Ascending aorta (tissue), 2 donors: Measurements from ENCODE around the gene WDR45. TPM values are rescaled to one million over a fixed set of nuclear protein-coding genes. Genes with fewer than 3 reads are reported as not detected.
A peak's percentile ranks its signal among the peaks of the same experiment; 100 is the strongest.
"Not testable (repeated sequence)": the region's sequence is repeated elsewhere in the genome, so short reads cannot be mapped to it uniquely, and the experiment has no call there.

Experiments used
- DNase-seq, 2 donors: peaks; one replicate each; pipeline ENCODE4 v3.0.0-alpha.2; 2019; ENCODE audit warnings: low spot score in 2 of 2
- H3K27ac ChIP-seq, 2 donors: fragments of 200-600 bp; sonication (generic); one replicate each; pipeline ENCODE4 v1.5.1; 2016 to 2017; ENCODE audit warnings: mild to moderate bottlenecking in 1 of 2
- H3K27me3 ChIP-seq: fragments of 200-600 bp; sonication (generic); one replicate; pipeline ENCODE4 v1.5.1; 2017
- H3K36me3 ChIP-seq, 2 donors: fragments of 200-600 bp; sonication (generic); one replicate each; pipeline ENCODE4 v1.5.1; 2016
- H3K4me1 ChIP-seq, 2 donors: fragments of 200-600 bp; sonication (generic); one replicate each; pipeline ENCODE4 v1.5.1; 2016 to 2017; ENCODE audit warnings: mild to moderate bottlenecking in 1 of 2
- H3K4me3 ChIP-seq, 2 donors: fragments of 200-600 bp; sonication (generic); one replicate each; pipeline ENCODE4 v1.5.1; 2016 to 2017; ENCODE audit warnings: mild to moderate bottlenecking in 1 of 2
- H3K9me3 ChIP-seq, 2 donors: fragments of 200-600 bp; sonication (generic); one replicate each; pipeline ENCODE4 v1.5.1; 2016
- intact Hi-C: fragments of 100-400 bp; cut with DNase I; formaldehyde crosslinking; loops from one replicate; pipeline ENCODE4 v1.15.1; 2023
- total RNA-seq: library from RNA; depleted of rRNA; stranded (reverse); fragments of >200 nt; gene quantifications from one replicate; pipeline ENCODE4 v1.1.0, GENCODE V29; 2016
- TF ChIP-seq, protein P1 (sequence below), 3 experiments: fragments of 200-600 bp in 2 of 3; fragments of 450-650 bp in 1 of 3; sonication (generic) in 2 of 3; IDR thresholded peaks; one replicate each; pipeline ENCODE4 v1.5.1; 2016 to 2019; ENCODE audit warnings: antibody characterized with exemption in 3 of 3, mild to moderate bottlenecking in 1 of 3, moderate library complexity in 1 of 3

The WDR45 gene
- total RNA-seq = 169 TPM

DNA sequence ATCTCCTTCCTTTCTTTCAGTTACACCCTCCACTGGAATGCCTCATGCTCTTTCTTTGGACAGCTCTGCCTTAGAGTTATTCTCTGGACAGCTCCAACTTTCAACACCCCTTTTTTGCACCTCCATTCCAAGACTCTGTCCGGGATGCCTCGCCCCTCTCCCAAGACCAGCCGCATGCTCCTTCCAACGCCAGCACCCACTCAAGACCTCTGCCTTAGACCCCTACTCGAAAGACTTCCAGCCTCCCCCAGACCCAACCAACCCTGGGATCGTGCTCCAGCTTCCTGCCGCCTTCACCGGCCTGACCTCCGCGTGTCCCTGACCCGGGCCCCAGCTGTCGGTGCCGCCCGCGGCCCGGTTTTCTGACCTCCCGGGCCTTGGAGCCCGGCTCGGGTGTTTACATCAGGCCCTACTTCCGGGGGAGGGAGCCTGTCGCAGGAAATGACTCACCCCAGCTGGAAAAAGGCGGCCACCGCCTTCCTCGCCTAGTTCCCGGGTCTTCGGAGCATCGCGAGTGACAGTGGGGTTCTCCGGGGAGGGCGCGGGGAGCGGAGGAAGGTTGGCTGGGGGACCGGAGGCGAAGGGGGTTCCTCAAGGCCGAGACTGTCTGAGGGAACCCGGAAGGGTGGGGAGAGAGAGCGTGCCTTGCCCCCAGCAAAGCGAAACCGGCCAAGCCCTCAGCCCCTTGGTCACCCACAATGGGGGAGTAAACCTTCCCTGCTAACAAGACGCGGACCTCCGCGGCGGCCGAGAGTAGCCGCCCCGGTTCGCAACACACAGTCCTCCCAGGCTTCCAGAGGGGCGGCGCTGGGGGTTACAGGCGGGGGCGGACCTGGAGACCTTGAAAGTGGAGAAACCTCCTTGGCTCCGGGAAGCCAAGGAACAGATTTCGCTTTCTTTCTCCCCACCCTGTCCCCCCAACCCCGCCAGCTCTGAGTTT lies at the start of gene WDR45:
Gene WDR45 (minus strand): TSS at position 399 of the 940 bp plus-strand sequence. CDS start 1,792 bp downstream, outside the sequence.
- H3K9me3 ChIP-seq = no peaks in the 10 kb centered on the region
- intact Hi-C loops = loop anchor here (1.0 kb wide), 2 partner anchors 22 to 39 kb away; no protein-coding TSS in a partner anchor
- H3K4me1 ChIP-seq = peaks cover 0 to 2% of the 10 kb centered on the region in 2 donors
- H3K4me3 ChIP-seq = peak within 1 kb of the TSS; percentile 64 to 78
- DNase-seq = peak in 1 of 2 donors; percentile 88
- H3K27me3 ChIP-seq = no peaks in the 10 kb centered on the region
- peaks cover 6 to 13% of the 10 kb centered on the region in 2 donors for H3K36me3 ChIP-seq
- H3K27ac ChIP-seq = peak within 1 kb of the TSS; percentile 92 to 95
- TF ChIP-seq, protein P1, sequence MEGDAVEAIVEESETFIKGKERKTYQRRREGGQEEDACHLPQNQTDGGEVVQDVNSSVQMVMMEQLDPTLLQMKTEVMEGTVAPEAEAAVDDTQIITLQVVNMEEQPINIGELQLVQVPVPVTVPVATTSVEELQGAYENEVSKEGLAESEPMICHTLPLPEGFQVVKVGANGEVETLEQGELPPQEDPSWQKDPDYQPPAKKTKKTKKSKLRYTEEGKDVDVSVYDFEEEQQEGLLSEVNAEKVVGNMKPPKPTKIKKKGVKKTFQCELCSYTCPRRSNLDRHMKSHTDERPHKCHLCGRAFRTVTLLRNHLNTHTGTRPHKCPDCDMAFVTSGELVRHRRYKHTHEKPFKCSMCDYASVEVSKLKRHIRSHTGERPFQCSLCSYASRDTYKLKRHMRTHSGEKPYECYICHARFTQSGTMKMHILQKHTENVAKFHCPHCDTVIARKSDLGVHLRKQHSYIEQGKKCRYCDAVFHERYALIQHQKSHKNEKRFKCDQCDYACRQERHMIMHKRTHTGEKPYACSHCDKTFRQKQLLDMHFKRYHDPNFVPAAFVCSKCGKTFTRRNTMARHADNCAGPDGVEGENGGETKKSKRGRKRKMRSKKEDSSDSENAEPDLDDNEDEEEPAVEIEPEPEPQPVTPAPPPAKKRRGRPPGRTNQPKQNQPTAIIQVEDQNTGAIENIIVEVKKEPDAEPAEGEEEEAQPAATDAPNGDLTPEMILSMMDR (IDR thresholded peaks at IDR 0.05) = no peak

DNA sequence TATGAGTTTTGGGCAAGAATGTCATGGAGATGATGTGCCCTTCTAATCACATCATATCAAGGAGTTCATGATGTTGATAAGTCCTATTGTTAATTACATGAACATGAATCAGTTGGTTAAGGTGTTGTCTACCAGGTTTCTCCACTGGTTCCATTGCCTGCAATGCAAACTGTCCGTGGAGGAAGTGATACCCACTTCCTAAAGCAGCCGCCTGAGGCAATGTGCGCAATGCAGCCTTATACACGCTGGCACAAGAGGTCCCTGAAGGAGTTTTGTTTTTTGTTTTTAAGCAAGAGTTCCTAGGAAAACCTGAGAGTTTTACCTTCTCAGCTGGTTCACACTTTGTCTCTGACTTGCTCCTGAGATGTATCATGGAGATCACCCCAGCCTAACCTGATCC lies 49.7 kb upstream of the WDR45 start:
- Histone ChIP-seq H3K27ac (no peak overlapping the region), H3K36me3 (no peaks in the 10 kb centered on the region), H3K4me1 (no peaks in the 10 kb centered on the region), H3K27me3 (no peaks in the 10 kb centered on the region), H3K9me3 (no peaks in the 10 kb centered on the region), H3K4me3 (no peak overlapping the region)
- DNase-seq = no peak
- intact Hi-C loops = no loop called here
- TF ChIP-seq, protein P1 (IDR thresholded peaks at IDR 0.05) = no peak

DNA sequence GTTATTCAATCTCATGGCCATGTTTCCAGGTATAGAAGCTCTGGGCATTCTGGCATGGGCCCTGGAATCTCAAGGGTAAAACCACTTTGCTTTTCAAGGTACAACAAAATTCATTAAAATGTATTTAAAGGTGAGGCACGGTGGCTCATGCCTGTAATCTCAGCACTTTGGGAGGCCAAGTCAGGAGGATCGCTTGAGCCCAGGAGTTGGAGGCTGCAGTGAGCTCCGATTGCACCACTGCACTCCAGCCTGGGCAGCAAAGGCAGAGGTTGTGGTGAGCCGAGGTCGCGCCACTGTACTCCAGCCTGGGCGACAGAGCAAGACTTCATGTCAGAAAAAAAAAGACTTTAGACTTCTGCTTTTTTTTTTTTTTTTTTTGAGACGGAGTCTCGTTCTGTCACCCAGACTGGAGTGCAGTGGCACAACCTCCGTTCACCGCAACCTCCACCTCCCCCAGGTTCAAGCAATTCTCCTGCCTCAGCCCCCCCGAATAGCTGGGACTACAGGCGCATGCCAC lies 48.1 kb upstream of the WDR45 start:
- intact Hi-C loops, DNase-seq: not testable (repeated sequence)

DNA sequence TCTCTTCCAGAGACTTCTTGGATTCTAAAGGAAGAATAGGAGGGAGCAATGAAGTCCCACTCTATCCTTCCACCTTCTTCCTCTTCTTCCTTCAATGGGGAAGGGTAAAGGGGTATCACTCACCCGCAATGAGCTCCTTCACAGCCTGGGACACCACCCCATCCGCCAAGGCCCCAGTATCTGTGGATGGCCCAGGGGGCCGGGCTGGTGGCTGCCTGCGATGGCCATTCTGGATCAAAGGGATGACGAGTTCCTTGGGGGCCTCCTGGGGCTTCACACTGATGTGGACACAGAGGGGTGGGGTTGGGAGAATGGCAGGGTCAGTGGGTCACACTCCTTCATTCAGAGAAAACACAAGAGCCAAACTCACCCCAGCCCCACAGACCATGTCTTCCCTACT lies 42.8 kb upstream of the WDR45 start:
- DNase-seq = no peak
- peak overlapping the region; percentile 66 to 68 for H3K4me3 ChIP-seq
- H3K27ac ChIP-seq = no peak overlapping the region
- H3K36me3 ChIP-seq = peaks cover 7 to 10% of the 10 kb centered on the region in 2 donors
- intact Hi-C loops = loop anchor here (5.0 kb wide), 1 partner anchor 35 kb away; no protein-coding TSS in a partner anchor
- H3K27me3 ChIP-seq = no peaks in the 10 kb centered on the region
- peaks cover 0 to 5% of the 10 kb centered on the region in 2 donors for H3K4me1 ChIP-seq
- TF ChIP-seq, protein P1 (IDR thresholded peaks at IDR 0.05) = no peak
- no peaks in the 10 kb centered on the region for H3K9me3 ChIP-seq

More for the DNA sequence above, 48.1 kb upstream of the WDR45 start:
- H3K4me1 ChIP-seq, H3K9me3 ChIP-seq, H3K27ac ChIP-seq, H3K4me3 ChIP-seq, H3K36me3 ChIP-seq, H3K27me3 ChIP-seq: not testable (repeated sequence)

DNA sequence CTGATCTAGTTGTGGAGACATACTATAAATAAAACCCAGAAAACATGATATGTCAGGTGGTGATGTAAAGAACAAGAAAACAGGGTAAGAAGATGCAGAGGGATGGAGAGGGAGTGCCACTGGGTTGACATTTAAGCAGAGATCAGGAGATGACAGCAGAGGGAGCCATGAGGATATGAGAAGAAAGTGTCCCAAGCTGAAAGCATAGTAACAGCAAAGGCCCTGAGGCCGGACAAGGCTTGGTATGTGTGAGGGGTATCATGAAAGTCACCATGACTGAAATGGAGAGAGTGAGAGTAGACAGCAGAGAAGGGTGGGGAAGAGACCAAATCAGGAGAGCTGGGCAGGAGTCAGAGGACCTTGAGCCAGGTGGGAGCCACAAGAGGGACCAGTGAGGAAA lies 40.4 kb upstream of the WDR45 start:
- Histone ChIP-seq H3K36me3 (peaks cover 11 to 28% of the 10 kb centered on the region in 2 donors), H3K27ac (no peak overlapping the region), H3K9me3 (no peaks in the 10 kb centered on the region), H3K4me3 (no peak overlapping the region), H3K27me3 (no peaks in the 10 kb centered on the region), H3K4me1 (peaks cover 0 to 5% of the 10 kb centered on the region in 2 donors)
- intact Hi-C loops = loop anchor here (5.0 kb wide), 1 partner anchor 37 kb away; no protein-coding TSS in a partner anchor
- DNase-seq = no peak
- TF ChIP-seq, protein P1 (IDR thresholded peaks at IDR 0.05) = no peak

DNA sequence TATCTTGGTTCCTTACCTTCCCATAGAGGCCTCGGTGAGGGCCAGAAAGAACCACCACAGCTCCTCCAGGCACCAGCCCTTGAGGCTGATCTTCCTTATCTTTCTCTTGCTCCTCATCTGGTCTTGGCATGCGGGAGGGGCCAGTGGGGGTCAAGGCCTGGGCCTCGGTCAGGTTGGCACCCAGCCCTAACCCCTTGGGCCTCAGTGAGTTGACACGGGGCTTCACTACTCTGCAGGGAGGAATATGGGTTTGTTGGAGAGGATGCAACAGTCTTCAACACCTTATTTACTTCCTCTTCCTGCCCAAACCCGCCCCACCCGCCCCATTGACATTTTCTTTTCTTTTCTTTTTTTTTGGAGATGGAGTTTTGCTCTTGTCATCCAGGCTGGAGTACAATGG lies 37.9 kb upstream of the WDR45 start:
- Histone ChIP-seq H3K4me1 (peaks cover 0 to 2% of the 10 kb centered on the region in 2 donors), H3K27me3 (no peaks in the 10 kb centered on the region), H3K27ac (no peak overlapping the region), H3K9me3 (no peaks in the 10 kb centered on the region), H3K36me3 (peaks cover 18 to 45% of the 10 kb centered on the region in 2 donors), H3K4me3 (no peak overlapping the region)
- TF ChIP-seq, protein P1 (IDR thresholded peaks at IDR 0.05) = no peak
- intact Hi-C loops = no loop called here
- DNase-seq = no peak
